GM18873 (cell line): ENCODE results near the gene GLMN.

Source experiments
- ATAC-seq: cut with Tn5 transposase; IDR thresholded peaks from one replicate; pipeline ENCODE4 v1.9.1; 2021; ENCODE audit warnings: mild to moderate bottlenecking, moderate library complexity, moderate number of reproducible peaks; ENCODE audit not compliant: unreplicated experiment, low FRiP score

Gene GLMN

GRCh38 chr1:92203105-92203504 is 95.7 kb downstream of the GLMN start:
- no peak for ATAC-seq

DNA sequence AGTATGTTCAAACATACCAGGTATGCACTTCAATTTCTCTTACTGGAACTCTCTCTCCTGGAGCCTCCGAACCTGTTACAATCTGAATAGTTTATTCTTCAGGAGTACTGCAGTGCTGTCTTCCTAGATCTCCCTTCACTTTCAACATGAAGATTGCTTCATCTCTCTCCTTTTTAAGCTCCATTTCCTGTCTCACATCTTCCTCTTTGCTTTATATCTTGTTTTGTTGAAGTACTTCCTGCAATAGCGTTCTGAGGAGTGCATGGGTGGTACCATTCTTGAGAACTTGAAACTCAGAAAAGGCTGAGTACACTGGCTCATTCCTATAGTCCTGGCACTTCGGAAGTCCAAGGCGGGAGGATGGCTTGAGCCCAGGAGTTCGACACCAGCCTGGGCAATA is 96.8 kb downstream of the GLMN start:
- no peak for ATAC-seq
